ENCODE measurements around the gene CFAP410. TPM values are rescaled to one million over a fixed set of nuclear protein-coding genes. Genes with fewer than 3 reads are reported as not detected.

CFAP410 gene
- total RNA-seq, 1 experiment from 2014 or later: 10.1 TPM

DNA sequence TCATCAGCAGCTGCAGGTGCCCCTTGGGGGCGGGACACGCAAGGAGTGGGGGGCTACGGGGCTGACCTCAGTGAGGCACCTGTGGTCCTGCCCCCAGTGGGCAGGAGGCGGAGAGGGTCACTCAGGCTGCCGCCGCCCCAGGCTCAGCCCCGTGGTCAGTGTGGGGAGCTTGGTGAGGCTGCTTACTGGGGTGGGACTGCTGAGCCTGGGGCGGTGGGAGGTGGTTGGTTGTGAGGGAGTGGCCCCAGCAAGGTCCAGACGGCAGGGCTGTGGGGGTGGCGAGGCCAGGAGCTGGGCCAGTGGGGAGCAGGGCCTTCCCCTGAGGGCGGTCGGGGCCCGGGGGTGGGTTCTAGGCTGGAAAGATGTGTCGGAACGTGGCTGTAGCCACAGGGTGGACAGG lies 25.1 kb downstream of the CFAP410 start:
- no TSS peak for BruUV-seq (replicated peaks)
- TF ChIP-seq, protein P1, sequence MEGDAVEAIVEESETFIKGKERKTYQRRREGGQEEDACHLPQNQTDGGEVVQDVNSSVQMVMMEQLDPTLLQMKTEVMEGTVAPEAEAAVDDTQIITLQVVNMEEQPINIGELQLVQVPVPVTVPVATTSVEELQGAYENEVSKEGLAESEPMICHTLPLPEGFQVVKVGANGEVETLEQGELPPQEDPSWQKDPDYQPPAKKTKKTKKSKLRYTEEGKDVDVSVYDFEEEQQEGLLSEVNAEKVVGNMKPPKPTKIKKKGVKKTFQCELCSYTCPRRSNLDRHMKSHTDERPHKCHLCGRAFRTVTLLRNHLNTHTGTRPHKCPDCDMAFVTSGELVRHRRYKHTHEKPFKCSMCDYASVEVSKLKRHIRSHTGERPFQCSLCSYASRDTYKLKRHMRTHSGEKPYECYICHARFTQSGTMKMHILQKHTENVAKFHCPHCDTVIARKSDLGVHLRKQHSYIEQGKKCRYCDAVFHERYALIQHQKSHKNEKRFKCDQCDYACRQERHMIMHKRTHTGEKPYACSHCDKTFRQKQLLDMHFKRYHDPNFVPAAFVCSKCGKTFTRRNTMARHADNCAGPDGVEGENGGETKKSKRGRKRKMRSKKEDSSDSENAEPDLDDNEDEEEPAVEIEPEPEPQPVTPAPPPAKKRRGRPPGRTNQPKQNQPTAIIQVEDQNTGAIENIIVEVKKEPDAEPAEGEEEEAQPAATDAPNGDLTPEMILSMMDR (IDR thresholded peaks at IDR 0.05; ENCODE audit: unreplicated experiment): no peak
- intact Hi-C loops (cut with micrococcal nuclease): no loop called here
- H3K27me3 Mint-ChIP-seq (ENCODE audit: insufficient read depth, unreplicated experiment): no peaks in the 10 kb centered on the region
- no peak overlapping the region for H3K27ac Mint-ChIP-seq (ENCODE audit: low read depth, unreplicated experiment)
- H3K36me3 Mint-ChIP-seq (ENCODE audit: insufficient read depth, unreplicated experiment): peaks cover 13% of the 10 kb centered on the region
- H3K4me1 Mint-ChIP-seq (ENCODE audit: insufficient read depth, unreplicated experiment): no peaks in the 10 kb centered on the region
- no peaks in the 10 kb centered on the region for H3K9me3 Mint-ChIP-seq (ENCODE audit: unreplicated experiment)
- ChIA-PET POLR2A (interaction anchor here (0.5 kb wide), 1 partner anchor 25 kb away, joined by 3 read pairs; the partner anchor contains the start of gene CFAP410), CTCF (interaction anchor here (0.6 to 1.9 kb wide), 2 partner anchors 10 to 803 kb away, joined by 3 to 6 read pairs; no protein-coding TSS in a partner anchor)
- no peak for DNase-seq (ENCODE audit: unreplicated experiment)
- H3K4me3 Mint-ChIP-seq (ENCODE audit: unreplicated experiment): no peak overlapping the region

DNA sequence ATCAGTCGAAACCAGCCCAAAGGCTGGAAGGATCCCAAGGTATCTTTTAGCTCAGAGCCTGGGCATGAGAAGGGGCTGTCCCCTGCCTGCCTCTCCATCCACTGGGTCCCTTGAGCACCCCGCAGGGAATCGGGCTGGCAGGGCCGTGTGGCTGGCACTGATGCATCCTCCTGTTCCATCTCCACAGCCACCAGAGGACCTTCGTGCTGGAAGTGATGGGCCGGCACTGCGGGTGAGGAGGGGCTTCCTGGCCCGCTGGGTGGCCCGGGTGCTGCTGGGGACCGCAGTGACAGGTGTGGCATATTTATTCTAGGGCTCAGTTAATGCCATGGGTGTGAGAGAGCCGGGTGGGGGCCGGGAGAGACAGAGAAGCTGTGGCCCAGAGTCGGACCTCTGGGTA lies 25.7 kb downstream of the CFAP410 start:
- intact Hi-C loops (cut with micrococcal nuclease): no loop called here
- DNase-seq (ENCODE audit: unreplicated experiment): no peak
- Mint-ChIP-seq H3K9me3 (ENCODE audit: unreplicated experiment) (no peaks in the 10 kb centered on the region), H3K27me3 (ENCODE audit: insufficient read depth, unreplicated experiment) (no peaks in the 10 kb centered on the region), H3K4me3 (ENCODE audit: unreplicated experiment) (no peak overlapping the region), H3K36me3 (ENCODE audit: insufficient read depth, unreplicated experiment) (peaks cover 13% of the 10 kb centered on the region), H3K4me1 (ENCODE audit: insufficient read depth, unreplicated experiment) (no peaks in the 10 kb centered on the region), H3K27ac (ENCODE audit: low read depth, unreplicated experiment) (no peak overlapping the region)
- TF ChIP-seq, protein P1 (IDR thresholded peaks at IDR 0.05; ENCODE audit: unreplicated experiment): no peak
- BruUV-seq (replicated peaks): no TSS peak
- POLR2A ChIA-PET: no interaction called here
- CTCF ChIA-PET: interaction anchor here (1.9 kb wide), 1 partner anchor 9 kb away, joined by 6 read pairs; no protein-coding TSS in a partner anchor

DNA sequence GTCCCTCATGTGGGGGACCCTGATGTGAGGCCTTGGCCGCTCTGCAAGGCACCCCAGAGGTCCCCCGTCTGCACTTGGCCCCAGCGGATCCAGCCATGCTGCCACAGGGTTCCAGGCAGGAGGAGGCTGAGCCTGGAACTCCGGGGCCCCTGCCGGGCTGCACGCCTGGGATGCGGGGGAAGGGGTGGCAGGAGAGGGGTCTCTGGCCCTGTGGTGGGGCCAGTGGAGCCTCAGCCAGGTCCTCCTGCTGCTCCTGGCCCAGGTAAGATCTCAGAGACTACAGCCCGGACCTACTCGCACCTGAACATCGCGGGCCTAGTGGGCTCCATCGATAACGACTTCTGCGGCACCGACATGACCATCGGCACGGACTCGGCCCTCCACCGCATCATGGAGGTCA lies 26.5 kb downstream of the CFAP410 start:
- no peaks in the 10 kb centered on the region for H3K4me1 Mint-ChIP-seq (ENCODE audit: insufficient read depth, unreplicated experiment)
- DNase-seq (ENCODE audit: unreplicated experiment): no peak
- CTCF ChIA-PET: interaction anchor here (1.9 kb wide), 1 partner anchor 9 kb away, joined by 6 read pairs; no protein-coding TSS in a partner anchor
- TF ChIP-seq, protein P1 (IDR thresholded peaks at IDR 0.05; ENCODE audit: unreplicated experiment): no peak
- peaks cover 13% of the 10 kb centered on the region for H3K36me3 Mint-ChIP-seq (ENCODE audit: insufficient read depth, unreplicated experiment)
- H3K27me3 Mint-ChIP-seq (ENCODE audit: insufficient read depth, unreplicated experiment): no peaks in the 10 kb centered on the region
- no peak overlapping the region for H3K4me3 Mint-ChIP-seq (ENCODE audit: unreplicated experiment)
- BruUV-seq (replicated peaks): no TSS peak
- no peak overlapping the region for H3K27ac Mint-ChIP-seq (ENCODE audit: low read depth, unreplicated experiment)
- POLR2A ChIA-PET: no interaction called here
- intact Hi-C loops (cut with micrococcal nuclease): no loop called here
- no peaks in the 10 kb centered on the region for H3K9me3 Mint-ChIP-seq (ENCODE audit: unreplicated experiment)

DNA sequence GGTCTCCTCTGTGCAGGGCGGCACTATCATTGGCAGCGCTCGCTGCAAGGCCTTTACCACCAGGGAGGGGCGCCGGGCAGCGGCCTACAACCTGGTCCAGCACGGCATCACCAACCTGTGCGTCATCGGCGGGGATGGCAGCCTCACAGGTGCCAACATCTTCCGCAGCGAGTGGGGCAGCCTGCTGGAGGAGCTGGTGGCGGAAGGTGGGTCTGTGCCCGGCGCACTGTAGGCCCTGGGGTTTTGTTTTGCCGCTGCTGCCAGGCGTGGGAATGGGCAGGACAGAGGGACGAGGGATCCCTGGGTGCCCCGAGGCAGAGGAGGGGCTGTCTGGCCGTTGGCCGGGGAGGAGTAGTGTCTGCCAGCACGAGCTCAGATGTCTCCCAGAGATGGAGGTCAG lies 27.1 kb downstream of the CFAP410 start:
- Mint-ChIP-seq H3K27ac (ENCODE audit: low read depth, unreplicated experiment) (no peak overlapping the region), H3K4me3 (ENCODE audit: unreplicated experiment) (no peak overlapping the region), H3K9me3 (ENCODE audit: unreplicated experiment) (no peaks in the 10 kb centered on the region), H3K27me3 (ENCODE audit: insufficient read depth, unreplicated experiment) (no peaks in the 10 kb centered on the region), H3K4me1 (ENCODE audit: insufficient read depth, unreplicated experiment) (no peaks in the 10 kb centered on the region), H3K36me3 (ENCODE audit: insufficient read depth, unreplicated experiment) (peaks cover 13% of the 10 kb centered on the region)
- intact Hi-C loops (cut with micrococcal nuclease): no loop called here
- BruUV-seq (replicated peaks): no TSS peak
- ChIA-PET CTCF (interaction anchor here (1.9 kb wide), 1 partner anchor 8 kb away, joined by 6 read pairs; no protein-coding TSS in a partner anchor), POLR2A (interaction anchor here (0.5 kb wide), 1 partner anchor 331 kb away, joined by 3 read pairs; no protein-coding TSS in a partner anchor)
- TF ChIP-seq, protein P1 (IDR thresholded peaks at IDR 0.05; ENCODE audit: unreplicated experiment): no peak
- no peak for DNase-seq (ENCODE audit: unreplicated experiment)

Measured in MCF 10A (cell line).